Activated CD4-positive, alpha-beta T cell treated with anti-CD3 and anti-CD28 coated beads, Interleukin-2, amount 50 U/mL, for 48 hours (primary cell): Measurements from ENCODE around the gene MAPK9.
"Not testable (repeated sequence)": the region's sequence is repeated elsewhere in the genome, so short reads cannot be mapped to it uniquely, and the experiment has no call there.

ENCODE experiments used
- DNase-seq, 2 experiments: peaks; one replicate each; pipeline ENCODE4 v3.0.0-alpha.2; 2020

MAPK9 gene

DNA sequence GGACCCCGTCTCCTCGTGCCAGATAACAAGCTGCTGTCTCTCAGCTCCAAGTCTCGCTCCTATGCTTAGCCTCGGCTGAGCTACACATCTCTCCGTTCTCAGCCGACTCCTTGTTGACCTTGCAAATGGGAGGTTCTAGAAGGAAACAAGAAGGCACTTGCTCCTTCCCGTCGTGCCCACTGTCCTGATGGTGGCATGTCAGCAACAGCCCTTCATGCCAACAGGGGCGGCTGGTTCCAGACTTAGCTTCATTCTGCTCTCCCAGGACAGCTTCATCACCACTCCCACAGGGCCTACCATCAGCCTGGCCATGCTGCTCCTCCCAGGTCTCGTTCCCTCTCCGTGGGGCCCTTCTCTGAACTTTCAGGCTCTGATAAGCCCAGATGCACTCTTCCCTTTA, 69.8 kb downstream of the MAPK9 start:
- no peak for DNase-seq

DNA sequence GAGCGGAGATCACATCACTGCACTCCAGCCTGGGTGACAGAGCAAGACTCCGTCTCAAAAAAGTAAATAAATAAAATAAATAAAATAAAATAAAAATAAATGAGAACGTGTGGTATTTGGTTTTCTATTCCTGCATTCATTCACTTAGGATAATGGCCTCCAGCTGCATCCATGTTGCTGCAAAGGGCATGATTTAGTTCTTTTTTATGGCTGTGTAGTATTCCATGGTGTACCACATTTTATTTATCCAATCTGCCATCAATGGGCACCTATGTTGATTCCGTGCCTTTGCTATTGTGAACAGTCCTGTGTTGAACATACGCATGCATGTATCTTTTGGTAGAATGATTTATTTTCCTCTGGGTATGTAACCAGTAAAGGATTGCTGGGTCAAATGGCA, 74.1 kb downstream of the MAPK9 start:
- DNase-seq = no peak

DNA sequence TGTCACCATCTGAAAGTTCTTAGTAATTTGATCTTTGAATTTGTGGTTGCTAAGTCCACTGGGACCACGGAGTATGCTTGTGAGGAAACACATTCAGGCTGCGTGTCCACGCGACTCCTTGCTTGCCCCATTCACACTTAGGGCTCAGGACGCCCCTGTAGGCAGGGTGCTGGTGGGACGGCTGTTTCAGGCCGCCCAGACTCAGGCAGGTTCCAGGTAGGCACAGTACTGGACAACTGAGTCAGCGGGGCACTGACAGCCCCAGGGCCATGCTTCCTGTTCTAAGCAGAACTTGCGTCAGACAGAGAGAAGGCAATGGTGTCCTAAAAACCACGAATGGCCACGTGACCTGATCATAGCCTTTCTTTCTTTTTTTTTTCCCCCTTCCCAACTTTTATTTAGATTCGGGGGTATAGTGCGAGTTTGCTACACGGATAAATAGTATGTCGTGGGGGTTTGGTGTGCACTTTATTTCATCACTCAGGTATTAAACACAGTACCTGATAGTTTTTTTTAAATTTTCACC, 75.2 kb downstream of the MAPK9 start:
- DNase-seq = no peak

DNA sequence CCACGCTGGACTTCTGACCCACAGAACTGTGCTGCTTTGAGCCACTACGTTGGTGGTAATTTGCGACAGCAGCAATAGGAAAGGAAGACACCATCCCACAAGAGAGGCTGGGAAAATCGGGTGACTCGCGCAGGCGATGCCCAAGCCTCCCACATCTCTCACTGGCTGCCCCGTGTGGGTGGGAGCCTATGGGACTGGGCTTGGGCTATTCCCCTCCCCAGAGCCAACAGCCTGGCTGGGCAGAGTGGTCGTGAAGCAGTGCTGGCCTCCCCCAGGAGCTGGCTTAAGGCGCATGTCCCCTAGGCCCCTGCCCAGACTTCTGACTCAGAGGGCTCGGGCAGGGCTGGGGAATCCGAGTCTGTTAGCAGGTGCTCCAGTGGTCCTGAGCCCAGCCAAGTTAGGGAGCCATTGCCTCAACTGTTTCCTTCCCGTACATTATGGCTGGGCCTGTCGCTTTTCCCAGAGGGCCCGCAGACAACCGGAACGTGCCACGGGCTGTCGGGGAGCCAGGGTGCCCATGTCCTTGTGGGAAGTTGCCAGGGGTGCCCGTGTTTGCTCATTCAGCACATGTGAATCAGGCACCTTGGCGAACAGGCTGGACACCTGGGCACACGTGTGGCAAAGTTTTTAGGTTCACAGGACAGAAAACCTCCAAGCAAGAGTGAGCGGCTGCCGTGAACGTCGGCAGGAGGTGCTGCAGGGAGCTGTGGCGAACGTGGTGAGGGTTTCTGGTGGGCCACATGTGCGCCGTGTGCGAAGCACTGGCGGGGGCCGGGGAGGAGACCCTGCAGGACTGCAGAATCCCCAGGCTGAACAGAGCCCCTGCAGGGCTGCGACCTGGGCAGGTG, 75.9 kb downstream of the MAPK9 start:
- no peak for DNase-seq

DNA sequence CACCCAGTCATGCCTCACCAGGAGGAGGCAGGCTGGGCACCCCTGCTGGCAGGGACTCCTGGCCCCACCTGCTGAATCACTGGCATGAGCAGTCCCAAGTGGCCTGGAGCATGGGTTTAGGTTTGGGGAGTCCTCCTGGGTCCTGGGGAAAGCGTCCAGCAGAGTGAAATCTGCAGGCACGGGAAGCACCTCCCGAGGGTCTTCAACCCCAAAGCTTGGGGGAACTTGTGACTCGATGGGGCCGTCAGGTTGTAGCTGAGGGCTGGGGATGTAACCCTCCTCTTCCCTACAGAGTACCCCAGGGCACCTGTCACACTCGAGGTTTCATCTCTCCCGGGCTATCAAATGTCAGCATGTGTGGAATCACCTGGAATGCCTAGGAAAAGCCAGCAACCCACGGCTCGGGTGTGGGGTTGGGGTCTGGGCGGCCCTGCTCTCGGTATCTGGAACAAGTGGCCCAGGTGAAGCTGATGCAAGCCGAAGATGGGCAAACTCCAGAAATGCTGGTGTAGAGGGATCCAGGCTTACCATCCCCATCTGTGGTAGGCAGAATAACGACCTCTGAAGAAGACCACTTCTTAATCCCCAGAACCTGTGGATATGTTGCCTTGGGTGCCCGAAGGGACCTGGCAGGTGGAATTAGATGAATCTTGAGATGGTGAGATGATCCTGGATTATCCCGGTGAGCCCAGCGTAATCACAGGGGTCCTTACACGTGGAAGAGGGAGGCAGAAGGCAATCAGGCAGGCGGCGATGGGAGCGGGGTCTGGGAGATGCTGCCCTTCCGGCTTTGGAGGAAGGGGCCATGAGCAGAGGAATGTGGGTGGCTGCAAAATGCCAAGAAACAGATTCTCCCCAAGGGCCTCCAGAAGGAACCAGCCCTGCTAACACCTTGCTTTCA, 76.8 kb downstream of the MAPK9 start:
- no peak for DNase-seq

DNA sequence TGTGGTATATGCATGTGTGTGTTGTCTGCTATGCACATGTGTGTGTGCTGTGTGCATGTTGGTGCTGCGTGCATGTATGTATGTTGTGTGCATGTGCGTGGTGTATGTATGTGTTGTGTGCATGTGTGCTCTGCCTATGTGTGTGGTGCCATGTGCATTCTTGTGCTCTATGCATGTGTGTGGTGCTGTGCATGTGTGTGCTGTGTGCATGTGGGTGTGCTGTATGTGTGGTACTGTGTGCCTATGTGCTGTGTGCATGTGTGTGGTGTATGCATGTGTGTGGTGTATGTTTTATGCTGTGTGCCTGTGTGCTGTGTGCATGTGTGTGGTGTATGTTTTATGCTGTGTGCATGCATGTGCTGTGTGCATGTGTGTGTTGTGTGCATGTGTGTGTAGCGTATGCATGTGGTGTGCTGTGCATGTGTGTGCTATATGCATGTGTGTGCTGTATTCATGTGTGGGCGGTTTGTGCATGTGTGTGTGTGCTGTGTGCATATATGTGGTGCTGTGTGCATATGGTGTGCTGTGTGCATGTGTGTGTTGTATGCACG, 78.2 kb downstream of the MAPK9 start:
- no peak for DNase-seq

DNA sequence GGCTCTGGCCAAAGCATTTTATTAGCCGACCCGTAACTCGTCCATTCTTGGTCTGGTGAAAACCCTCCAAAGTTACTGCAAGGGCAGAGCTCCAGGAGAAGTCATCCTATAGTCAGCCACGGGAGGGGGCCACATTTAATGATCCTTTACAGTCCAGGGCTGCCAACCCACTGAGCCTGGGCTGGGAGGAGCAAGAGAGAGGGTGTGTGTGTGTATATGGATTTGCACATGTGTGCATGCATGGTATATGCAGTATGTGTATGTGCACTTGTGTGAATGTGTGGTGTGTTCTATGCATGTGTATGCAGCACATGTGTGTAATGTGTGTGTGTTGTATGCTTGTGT, 78.7 kb downstream of the MAPK9 start:
- no peak for DNase-seq

DNA sequence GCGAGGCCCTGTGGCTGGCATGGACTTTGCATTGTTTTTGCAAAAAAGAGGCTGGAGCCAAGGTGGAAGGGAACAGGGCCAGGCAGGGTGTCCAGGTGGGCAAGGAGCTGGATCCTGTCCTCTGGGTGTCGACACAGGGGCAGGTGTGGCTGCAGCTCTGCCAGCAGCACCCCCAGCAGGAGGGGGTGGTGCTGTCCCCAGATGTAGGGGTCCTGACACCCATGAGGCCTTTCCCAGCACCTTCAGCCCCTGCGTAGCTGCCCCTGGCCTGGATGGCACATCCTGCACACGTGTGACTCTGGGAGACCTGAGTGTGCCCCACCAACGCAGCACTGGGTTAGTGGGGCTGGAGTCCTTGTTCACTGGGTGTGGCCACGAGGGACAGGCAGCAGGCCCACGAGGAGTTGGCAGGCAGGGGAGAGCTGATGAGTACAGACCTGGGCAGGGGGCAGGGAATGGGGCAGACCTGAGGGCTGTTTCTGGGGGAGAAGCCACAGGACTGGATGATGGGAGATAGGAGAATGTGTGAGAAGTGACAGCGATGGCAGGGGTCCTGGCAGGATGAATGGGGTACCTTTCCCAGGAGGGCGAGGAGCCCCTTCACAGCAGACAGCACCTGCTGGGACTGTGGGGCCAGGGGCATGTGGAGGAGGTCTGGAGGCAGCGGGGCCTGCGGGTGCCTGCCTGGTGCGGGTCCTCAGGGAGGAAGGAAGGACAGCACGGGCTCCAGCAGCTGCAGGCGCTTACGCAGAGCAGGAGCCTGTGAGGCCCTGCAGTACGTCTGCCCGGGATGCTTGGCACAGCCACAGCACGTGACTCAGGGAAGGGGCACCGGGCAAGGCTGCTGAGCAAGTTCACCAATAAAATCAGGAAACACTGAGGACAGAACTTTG, 79.3 kb downstream of the MAPK9 start:
- DNase-seq = no peak

DNA sequence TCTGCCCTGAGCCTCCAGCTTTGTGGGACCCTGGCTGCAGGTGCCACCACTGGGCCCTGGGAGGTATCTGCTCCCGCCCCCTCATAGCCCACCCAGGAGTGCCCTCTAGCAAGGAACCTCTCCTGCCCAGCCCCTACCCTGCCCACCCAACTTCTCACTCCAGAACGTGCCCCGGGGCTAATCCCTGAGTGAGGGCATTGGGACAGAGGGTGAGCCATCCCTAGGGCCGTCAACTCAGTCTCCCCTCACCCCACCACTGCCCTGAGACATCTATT, 80.2 kb downstream of the MAPK9 start:
- no peak for DNase-seq

DNA sequence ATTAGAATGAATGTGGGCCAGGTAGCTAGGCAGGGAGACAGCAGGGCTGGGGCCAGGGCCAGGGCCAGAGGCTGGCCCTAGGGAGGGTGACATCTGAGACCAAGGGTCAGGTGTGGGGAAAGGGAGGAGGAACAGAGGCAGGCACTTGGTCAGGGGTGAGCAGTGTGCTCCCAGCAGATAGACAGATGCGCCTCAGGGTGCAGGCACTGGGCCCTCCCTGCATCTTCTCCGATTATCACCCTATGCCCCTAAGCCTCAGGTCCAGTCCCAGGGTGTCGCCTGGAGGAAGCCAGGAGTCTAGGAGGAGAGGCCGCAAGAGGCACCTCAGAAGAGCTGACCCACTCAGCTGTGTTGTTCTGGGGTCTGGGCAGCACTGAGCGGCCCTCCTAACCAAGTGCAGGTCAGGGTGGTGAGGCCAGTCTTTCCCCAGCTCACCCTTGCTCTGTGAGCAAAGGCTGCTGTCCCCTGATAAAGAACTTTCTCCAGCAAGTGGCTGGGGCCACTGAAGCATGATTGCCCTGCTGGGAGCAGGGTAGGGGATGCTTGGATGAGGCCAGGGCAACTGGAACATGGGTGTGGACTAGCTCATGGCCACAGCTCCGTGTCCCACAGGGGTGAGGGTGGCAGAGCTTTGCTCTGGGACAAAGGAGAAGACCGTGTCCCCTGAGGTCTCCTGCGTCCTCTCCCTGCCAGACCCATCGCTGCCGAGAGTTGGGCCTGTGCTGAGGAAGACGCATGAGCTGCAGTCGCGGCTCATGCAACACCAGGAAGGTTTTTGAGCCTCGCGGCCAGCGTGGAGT, 80.7 kb downstream of the MAPK9 start:
- DNase-seq = no peak

DNA sequence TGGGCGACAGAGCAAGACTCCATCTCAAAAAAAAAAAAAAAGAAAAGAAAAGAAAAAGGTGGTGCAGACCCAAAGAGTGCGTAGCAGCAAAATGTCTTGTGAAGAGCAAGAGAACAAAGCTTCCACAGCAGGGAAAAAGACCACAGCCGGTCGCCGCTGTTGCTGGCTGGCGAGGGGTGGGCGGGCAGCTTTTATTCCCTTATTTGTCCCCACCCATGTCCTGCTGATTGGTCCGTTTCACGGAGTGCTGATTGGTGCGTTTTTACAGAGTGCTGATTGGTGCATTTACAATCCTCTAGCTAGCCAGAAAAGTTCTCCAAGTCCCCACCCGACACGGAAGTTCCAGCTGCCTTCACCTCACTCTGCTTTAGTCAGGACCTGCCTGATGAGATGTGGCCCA, 81.8 kb downstream of the MAPK9 start:
- DNase-seq = not testable (repeated sequence)

DNA sequence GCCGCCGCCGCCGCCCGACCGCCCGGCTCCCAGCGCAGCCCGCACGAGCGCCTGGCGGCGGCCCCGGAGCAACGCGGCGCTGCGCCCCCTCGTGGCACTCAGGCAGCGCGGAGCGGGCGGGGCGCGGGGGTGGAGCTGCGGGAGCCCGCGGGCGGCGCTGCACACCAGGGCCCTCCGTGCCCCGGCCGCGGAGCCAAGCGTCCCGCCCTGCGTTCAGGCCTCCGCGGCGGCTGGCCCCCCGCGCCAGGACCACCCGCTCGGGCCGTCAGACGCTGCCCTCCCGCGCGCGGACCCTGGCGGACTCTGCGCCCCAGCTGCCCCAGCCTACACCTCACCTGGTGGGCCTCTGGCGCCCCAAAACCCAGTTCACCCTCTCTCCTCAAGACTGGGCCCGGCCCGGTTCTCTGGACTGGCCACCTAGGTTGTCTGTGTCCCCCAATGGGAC, 82.7 kb downstream of the MAPK9 start, which contains the start of gene RASGEF1C:
Gene RASGEF1C (minus strand): TSS at position 75 of the 445 bp plus-strand sequence. CDS start 71,159 bp downstream, outside the sequence.
- DNase-seq = peak; percentile 65 to 68

DNA sequence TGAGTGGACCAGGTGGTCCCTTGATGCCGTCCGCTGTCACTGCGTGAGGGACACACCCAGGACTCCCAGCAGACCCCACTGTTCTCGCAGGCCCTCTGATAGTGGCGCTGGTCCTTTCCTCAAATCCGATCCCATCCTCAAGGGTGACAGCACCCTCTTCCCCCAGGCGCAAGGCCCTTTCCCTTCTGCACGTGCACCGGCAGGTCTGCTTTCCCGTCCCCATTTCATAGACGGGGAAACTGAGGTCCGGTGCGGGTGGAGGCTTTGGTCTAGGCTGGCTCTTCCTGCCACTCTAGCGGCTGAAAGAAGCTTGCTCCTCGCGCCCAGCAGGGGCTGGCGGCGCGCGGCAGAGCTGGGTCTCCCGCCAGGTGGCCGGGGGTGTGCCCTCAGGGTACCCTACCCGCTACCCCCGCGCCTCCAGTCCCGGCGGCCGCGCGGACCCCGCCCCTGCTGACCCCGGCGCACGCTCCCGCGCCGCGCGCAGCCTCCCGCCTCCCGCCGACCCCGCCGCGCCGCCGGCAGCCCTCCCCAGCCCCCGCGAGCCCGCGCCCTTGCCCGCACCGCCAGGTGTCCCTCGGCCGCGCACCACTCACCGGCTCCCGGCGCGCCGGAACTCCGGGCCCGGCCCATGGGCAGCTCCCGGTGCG, 83.3 kb downstream of the MAPK9 start:
- peak in 1 of 2 experiments; percentile 13 for DNase-seq

DNA sequence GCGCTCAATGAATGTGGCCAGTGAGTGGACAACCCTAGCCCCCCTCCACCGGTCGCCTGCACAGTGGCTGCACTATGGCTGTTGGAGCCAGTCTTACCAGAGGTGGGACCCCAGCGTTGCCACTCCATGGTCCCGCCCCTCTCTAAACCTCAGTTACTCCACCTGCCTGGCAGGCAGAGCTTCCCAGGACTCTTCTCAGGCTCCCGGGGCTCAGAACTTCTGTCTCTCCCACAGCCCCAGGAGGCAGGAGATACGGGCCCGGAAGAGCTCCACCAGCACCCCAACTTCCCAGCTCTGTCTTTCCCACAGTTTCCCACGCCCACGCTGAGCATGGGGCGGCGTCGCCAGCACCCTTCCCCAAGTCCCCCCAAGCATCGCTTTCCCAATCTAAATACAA, 83.8 kb downstream of the MAPK9 start:
- no peak for DNase-seq

DNA sequence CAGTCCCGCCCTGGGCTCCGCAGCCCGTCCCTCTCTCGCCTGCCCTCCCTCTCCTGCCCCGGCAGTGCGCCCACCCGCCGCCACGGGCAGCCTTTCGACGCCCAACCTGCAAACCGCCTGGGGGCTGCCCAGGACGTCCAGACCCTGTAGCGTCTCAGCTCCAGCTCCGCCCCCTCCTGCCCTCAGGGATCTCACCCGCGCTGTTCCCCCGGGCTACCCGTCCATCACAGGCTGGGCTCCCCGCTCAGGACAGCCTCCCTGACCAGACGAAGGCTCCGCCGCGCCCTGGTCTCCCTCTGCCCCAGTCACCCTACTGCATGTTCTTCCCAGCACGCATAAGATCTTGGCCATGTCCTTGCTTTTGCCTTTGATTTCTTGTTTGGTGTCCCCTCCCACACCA, 84.3 kb downstream of the MAPK9 start:
- DNase-seq = no peak

DNA sequence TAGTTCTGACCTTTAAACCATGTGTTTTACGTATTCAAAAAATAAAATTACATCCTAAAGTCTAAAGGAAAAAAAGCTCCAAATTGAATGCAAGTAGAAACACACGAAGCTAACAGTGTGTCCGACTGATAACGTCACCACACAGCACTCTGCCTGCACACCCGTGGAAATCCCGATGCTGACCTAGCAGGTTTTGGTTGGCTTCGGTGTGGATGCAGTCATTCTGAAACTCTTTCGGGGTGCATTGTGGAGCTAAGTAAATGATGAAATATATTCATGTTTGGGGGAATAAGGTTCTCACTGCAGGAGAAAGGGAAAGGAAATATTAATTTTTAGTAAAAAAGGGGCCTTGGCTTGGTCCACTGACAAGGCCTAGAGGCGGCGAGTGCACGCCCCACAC, 84.9 kb downstream of the MAPK9 start:
- no peak for DNase-seq

DNA sequence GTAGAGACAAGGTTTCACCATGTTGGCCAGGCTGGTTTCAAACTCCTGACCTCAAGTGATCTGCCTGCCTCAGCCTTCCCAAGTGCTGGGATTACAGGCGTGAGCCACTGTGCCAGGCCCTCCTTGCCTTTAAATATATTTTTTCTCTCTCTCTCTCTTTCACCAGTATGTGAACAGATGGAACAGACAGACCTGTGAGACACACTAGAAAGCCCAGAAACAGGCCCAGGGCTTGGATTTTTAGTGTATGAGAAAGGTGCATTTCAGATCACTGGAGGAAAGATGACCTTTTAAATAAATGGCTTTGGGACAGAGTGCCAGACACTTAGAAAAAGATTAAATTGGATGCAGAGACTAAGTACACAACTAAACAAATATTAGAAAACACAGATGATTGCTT, 86.0 kb downstream of the MAPK9 start:
- no peak for DNase-seq

DNA sequence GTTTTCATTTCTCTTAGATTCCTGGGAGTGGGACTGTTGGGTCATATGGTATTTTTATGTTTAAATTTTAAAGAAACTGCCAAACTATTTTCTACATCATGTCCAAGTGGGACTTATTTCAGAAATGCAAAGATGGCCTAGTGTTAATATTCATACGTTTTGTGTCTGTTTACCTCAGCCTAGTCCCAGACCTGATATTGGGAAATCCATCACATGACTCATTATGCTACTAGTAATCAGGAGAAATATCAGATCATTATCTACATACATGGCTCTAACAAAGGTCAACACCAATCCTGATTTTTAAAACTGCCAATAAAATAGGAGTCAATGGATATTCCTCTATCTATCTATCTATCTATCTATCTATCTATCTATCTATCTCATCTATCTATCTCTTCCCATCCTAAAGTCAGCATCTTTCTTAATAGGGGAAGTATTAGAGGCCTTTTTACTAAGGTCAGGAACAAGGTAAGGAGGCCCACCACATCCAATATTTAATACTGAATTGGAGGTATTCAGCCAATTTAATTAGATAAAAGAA, 87.5 kb downstream of the MAPK9 start:
- no peak for DNase-seq

DNA sequence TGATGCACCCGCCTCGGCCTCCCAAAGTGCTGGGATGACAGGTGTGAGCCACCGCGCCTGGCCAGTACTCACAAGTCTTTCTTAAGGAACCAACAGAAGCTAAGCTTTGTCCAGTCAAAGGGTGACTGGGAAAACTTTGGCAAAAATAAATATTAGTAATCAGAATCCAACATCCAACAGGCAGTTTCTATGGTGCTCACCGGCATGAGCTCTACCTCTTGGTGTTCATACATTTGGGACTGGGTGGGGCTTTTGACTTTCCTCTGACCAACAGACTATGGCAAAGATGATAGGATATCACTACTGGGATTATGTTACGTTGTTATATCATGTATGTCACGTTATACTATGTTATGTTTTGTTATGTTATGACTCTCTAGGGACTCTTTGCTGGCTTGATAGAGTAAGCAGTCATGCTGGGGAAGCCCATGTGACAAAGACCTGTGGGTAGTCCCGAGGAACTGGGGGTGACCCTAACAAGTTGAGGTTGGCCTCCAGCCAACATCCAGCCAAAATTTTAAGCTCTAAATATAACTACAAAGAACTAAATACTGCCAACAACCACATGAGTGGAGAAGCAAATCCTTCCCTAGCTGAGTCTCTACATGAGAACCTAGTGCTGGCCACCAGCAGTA, 88.8 kb downstream of the MAPK9 start:
- no peak for DNase-seq
